DOHH2 (cell line): ENCODE data around the gene RGS10.
A peak's percentile ranks its signal among the peaks of the same experiment; 100 is the strongest.

Experiments
- H3F3A ChIP-seq: fragments of 200-600 bp; sonication (generic), shearing (Covaris generic); 2 replicates; pipeline ENCODE4 v1.6.0; 2016; ENCODE audit warnings: antibody characterized with exemption, mild to moderate bottlenecking; ENCODE audit not compliant: control insufficient read depth, insufficient read depth
- H3K27ac ChIP-seq: fragments of 200-600 bp; sonication (generic); 2 replicates; pipeline ENCODE4 v1.5.1; 2014; ENCODE audit warnings: low read depth, mild to moderate bottlenecking, low read length, moderate library complexity
- H3K27me3 ChIP-seq: fragments of 200-600 bp; sonication (generic); 2 replicates; pipeline ENCODE4 v1.6.1; 2014; ENCODE audit warnings: mild to moderate bottlenecking, low read length, mixed read lengths; ENCODE audit not compliant: control insufficient read depth
- H3K36me3 ChIP-seq: fragments of 200-600 bp; sonication (generic); 2 replicates; pipeline ENCODE4 v1.6.1; 2014; ENCODE audit warnings: mild to moderate bottlenecking, low read length, moderate library complexity, mixed read lengths; ENCODE audit not compliant: control insufficient read depth
- H3K4me1 ChIP-seq: fragments of 200-600 bp; sonication (generic); 2 replicates; pipeline ENCODE4 v1.6.1; 2014; ENCODE audit warnings: mild to moderate bottlenecking, low read length, mixed read lengths; ENCODE audit not compliant: control insufficient read depth
- H3K4me2 ChIP-seq: fragments of 200-600 bp; sonication (generic); 2 replicates; pipeline ENCODE4 v1.6.0; 2014; ENCODE audit warnings: mild to moderate bottlenecking, low read length, moderate library complexity
- H3K4me3 ChIP-seq: fragments of 200-600 bp; sonication (generic); 2 replicates; pipeline ENCODE4 v1.5.1; 2014; ENCODE audit warnings: mild to moderate bottlenecking, low read length, mixed read lengths
- H3K79me2 ChIP-seq: fragments of 200-600 bp; sonication (generic); 2 replicates; pipeline ENCODE4 v1.6.1; 2014; ENCODE audit warnings: mild to moderate bottlenecking, low read length, mixed read lengths; ENCODE audit not compliant: control insufficient read depth
- H3K9me2 ChIP-seq: fragments of 200-600 bp; sonication (generic); replicated peaks from 2 replicates; pipeline ENCODE4 v1.6.1; 2014; ENCODE audit warnings: mild to moderate bottlenecking, low read length, mixed read lengths; ENCODE audit not compliant: control insufficient read depth
- H3K9me3 ChIP-seq: fragments of 200-600 bp; sonication (generic); 2 replicates; pipeline ENCODE4 v1.6.1; 2014; ENCODE audit warnings: antibody characterized with exemption, low read length, mixed read lengths; ENCODE audit not compliant: control insufficient read depth, insufficient read depth
- H4K20me1 ChIP-seq: fragments of 200-600 bp; sonication (generic); 2 replicates; pipeline ENCODE4 v1.6.0; 2014; ENCODE audit warnings: low read depth, mild to moderate bottlenecking, antibody characterized with exemption, low read length, moderate library complexity; ENCODE audit not compliant: control insufficient read depth, insufficient read depth
- CTCF ChIP-seq: fragments of 200-600 bp; sonication (generic); IDR thresholded peaks from one replicate; pipeline ENCODE4 v1.5.1; 2014; ENCODE audit warnings: antibody characterized with exemption, mild to moderate bottlenecking, low read depth, low read length; ENCODE audit not compliant: poor library complexity, severe bottlenecking
- EZH2phosphoT487 ChIP-seq: fragments of 200-600 bp; sonication (generic); IDR thresholded peaks from 2 replicates; pipeline ENCODE4 v1.6.1; 2017; ENCODE audit warnings: borderline replicate concordance, mild to moderate bottlenecking, antibody characterized with exemption, low read length, moderate library complexity, mixed read lengths

RGS10 gene

GRCh38 chr10:119503821-119504220, 38.7 kb downstream of the RGS10 start:
- Histone ChIP-seq H3F3A (no peaks in the 10 kb centered on the region), H3K27ac (no peak overlapping the region), H3K36me3 (peaks cover 19% of the 10 kb centered on the region), H3K27me3 (no peaks in the 10 kb centered on the region), H3K4me1 (peaks cover 18% of the 10 kb centered on the region), H4K20me1 (no peaks in the 10 kb centered on the region), H3K9me3 (no peaks in the 10 kb centered on the region), H3K4me2 (no peak overlapping the region), H3K9me2 (no peaks in the 10 kb centered on the region), H3K79me2 (no peaks in the 10 kb centered on the region), H3K4me3 (no peak overlapping the region)
- TF ChIP-seq CTCF (no peak), EZH2phosphoT487 (no peak)

- Histone ChIP-seq H3K36me3 (peaks cover 19% of the 10 kb centered on the region), H3F3A (no peaks in the 10 kb centered on the region), H3K79me2 (no peaks in the 10 kb centered on the region), H3K27me3 (no peaks in the 10 kb centered on the region), H3K9me2 (no peaks in the 10 kb centered on the region), H4K20me1 (no peaks in the 10 kb centered on the region), H3K27ac (no peak overlapping the region), H3K9me3 (no peaks in the 10 kb centered on the region), H3K4me3 (no peak overlapping the region), H3K4me2 (peak overlapping the region; percentile 31), H3K4me1 (peaks cover 18% of the 10 kb centered on the region)
- TF ChIP-seq EZH2phosphoT487 (no peak), CTCF (no peak)
Observed at GRCh38 chr10:119502618-119503155, 39.8 kb downstream of the RGS10 start.

- TF ChIP-seq CTCF (no peak), EZH2phosphoT487 (no peak)
- peaks cover 18% of the 10 kb centered on the region for H3K4me1 ChIP-seq
- H3K4me2 ChIP-seq = peak overlapping the region; percentile 31
Observed at GRCh38 chr10:119502209-119502608, 40.3 kb downstream of the RGS10 start.

More at GRCh38 chr10:119502209-119502608, 40.3 kb downstream of the RGS10 start:
- Histone ChIP-seq H3K27ac (no peak overlapping the region), H3K27me3 (no peaks in the 10 kb centered on the region), H3F3A (no peaks in the 10 kb centered on the region), H3K36me3 (peaks cover 19% of the 10 kb centered on the region), H3K9me2 (no peaks in the 10 kb centered on the region), H3K79me2 (no peaks in the 10 kb centered on the region), H3K9me3 (no peaks in the 10 kb centered on the region), H4K20me1 (no peaks in the 10 kb centered on the region), H3K4me3 (no peak overlapping the region)
